HG03045 (cell line): ENCODE measurements around the gene FES.
"Not testable (repeated sequence)": the region's sequence is repeated elsewhere in the genome, so short reads cannot be mapped to it uniquely, and the experiment has no call there.

Experiments used
- ATAC-seq: cut with Tn5 transposase; IDR thresholded peaks from one replicate; pipeline ENCODE4 v1.9.1; 2021; ENCODE audit warnings: mild to moderate bottlenecking, moderate library complexity; ENCODE audit not compliant: unreplicated experiment

Gene FES

DNA sequence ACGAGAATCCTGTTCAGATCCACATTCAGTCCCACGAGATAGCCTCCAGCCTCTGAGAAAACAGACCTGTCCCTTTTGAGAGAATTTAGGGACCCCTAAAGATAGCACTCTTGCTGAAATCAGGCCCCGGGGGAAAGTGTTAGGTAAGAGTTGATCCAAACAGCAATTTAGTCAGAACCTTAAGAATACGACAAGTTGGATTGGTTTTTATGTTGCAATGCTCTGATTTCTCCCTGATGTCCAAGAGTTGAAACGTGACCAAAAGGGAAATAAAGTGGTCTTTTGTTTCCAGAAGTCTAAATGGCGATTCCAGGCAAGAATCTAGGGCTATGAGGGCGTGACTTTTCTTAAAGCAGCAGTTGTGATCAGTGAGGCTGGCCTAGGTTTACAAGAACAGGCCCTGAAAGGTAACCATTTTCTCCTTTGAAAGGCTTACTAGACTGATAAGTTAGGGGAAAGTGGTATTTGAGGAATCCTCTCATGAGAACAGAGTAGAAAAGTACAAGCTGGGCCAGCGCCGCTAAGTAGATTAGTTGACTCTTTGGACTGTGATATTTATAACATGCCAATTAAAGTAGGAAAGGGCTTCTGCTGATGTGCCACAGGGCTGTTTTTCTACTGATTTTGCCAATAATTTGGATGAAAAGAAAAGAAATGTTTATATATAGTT, 23.7 kb downstream of the FES start:
- ATAC-seq, result no peak

DNA sequence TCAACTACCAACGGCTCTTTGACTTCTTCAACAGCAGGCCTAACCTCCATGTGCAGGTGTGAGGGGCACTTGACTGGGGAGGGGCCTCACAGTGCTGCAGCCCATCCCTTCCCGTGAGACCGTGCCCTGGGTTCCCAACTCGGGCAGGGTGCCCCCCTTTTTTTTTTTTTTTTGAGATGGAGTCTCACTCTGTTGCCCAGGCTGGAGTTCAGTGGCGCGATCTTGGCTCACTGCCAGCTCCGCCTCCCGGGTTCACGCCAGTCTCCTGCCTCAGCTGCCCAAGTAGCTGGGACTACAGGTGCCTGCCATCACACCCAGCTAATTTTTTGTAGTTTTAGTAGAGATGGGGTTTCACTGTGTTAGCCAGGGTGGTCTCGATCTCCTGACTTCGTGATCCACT, 25.1 kb downstream of the FES start:
- ATAC-seq, result not testable (repeated sequence)

DNA sequence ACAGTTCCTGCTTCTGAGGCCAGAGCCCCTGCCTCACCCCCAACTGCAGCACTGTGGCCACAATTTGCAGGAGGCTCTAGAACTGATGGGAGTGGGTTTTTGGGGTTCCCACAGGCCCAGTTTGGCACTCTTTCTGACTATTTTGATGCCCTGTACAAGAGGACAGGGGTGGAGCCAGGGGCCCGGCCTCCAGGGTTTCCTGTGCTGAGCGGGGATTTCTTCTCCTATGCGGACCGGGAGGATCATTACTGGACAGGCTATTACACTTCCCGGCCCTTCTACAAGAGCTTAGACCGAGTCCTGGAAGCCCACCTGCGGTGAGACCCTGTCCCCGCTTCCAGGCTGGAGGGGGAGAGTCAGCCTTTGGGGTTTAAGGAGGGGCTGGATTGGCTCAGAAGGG, 25.7 kb downstream of the FES start:
- no peak for ATAC-seq

- no peak for ATAC-seq
Observed at GRCh38 chr15:90910441-90911301, 26.4 kb downstream of the FES start.

- ATAC-seq, result no peak
Observed at GRCh38 chr15:90911302-90911623, 27.0 kb downstream of the FES start.

DNA sequence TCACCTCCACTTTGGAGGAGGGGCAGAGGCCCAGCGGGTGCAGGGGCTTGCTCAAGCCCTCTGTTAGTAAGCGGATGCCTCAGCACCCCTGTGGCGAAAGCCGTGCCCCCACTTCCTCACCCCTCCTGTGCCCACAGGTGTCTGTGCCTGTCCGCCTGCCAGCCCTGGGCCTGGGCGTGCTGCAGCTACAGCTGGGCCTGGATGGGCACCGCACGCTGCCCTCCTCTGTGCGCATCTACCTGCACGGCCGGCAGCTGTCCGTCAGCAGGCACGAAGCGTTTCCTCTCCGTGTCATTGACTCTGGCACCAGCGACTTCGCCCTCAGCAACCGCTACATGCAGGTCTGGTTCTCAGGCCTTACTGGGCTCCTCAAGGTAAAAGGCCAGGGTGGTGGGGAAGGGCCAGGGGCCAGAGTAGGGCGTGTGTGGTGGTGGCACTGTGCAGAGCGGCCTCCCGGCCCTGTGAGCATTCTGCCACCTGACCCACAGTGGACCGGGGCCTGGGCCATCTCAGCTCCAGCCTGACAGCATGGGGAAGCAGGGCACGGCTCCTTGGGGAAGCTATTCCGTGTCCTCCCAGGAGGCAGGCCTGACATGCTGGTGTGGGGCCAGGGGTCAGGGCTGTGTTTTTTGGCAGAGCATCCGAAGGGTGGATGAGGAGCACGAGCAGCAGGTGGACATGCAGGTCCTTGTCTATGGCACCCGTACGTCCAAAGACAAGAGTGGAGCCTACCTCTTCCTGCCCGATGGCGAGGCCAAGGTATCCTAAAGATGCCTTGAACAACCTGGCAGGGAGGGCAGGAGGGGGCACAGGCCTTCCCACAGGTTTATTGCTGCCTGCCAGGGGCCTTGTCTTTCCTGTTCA, 27.8 kb downstream of the FES start:
- ATAC-seq, result no peak

GRCh38 chr15:90912770-90913075, 28.4 kb downstream of the FES start:
- no peak for ATAC-seq

DNA sequence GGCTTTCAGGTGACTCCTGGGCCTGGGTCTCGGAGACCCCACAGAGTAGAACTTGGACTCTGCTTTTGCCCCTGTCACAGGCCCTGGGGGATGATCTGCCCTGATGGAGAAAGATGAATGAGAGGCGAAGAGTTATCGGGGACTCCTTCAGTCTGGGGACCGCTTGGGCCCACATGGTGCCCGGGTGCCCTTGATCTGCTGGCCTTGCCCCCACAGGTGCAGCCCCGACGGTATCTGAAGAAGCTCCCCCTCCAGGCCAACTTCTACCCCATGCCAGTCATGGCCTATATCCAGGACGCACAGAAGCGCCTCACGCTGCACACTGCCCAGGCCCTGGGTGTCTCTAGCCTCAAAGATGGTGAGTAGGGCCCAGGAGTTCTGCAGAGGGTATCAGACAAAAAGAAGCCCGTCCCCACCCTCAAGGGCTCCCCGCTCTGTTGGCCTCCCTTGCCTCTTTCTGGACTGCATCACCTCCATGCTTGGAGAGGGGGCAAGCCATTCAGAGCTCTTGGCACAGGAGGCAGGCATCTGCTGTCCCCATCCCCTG, 29.2 kb downstream of the FES start:
- ATAC-seq, result no peak

DNA sequence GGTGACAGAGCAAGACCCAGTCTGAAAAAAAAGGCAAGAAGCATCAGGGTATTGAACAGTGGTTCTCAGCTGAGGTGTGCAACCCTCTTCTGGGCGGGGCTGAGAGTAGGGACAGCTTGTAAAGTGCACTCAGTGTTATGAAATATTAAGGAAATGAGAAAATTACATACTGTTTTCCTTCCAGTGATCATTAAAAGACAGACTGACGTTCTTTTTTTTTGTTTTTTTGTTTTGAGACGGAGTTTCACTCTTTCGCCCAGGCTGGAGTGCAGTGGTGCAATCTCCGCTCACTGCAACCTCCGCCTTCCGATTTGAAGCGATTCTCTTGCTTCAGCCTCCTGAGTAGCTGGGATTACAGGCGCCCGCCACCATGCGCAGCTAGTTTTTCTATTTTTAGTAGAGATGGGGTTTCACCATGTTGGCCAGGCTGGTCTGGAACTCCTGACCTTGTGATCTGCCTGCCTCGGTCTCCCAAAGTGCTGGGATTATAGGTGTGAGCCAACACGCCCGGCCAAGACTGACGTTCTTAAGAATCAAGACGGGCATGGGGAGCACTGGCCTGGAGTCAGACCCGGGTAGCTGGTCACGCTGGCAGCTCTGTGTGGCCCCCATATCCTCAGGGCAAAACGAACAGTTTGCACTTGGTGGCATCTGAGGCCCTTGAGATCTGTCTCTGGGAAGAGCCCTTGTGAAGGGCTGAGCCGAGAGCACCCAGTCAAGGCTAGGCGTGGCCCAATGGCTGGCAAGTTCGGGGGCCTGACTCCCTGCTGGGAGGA, 30.2 kb downstream of the FES start:
- ATAC-seq, result no peak

DNA sequence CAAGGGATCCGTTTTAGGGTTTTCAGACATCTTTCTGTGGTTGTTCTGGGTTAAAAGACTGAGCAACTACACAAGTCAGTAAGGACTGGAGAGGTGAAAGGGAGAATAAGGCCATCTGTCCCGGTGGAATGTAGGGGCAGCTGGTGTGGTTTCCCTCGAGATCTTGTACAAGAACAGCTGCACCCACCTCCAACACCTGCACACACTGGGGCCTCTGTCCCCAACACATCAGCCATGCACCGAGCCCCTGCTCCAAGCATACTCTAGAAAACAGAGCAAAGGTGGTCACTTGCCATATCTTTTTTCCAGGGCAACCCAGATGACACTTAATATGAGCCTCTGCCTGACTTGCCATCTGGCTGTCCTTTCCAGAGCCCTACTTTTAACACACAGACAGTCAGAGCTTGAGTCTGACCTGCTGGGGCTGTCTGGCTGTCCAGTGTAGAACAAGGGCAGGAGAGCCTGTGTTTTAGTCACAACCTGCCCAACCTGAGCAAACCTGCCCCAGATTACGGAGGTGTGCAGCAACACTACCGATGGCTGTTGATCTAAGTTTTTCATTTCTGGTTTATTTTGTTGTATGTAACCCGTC, 31.0 kb downstream of the FES start:
- no peak for ATAC-seq

GRCh38 chr15:90915808-90916440, 31.6 kb downstream of the FES start:
- no peak for ATAC-seq

DNA sequence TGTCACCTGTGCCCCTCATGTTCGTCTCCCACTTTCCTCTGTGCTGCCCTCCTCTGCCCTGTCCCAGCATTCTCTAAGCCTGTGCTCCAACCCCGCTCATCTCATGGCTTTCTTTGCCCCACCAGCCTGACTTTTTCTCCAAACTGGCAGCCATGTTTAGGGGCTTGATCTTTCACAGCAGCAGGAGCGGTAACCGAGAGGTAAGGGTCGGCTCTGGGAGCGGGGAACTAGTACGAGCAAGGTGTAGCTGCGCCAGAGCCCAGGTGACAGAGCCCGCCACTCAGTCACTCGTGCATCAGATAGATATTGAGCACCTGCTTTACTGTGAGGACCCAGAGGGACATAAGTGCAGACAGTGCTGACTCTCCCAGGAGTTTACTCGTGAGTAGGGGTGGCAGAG, 32.2 kb downstream of the FES start:
- no peak for ATAC-seq

GRCh38 chr15:90917569-90917968, 33.3 kb downstream of the FES start:
- ATAC-seq, result no peak

DNA sequence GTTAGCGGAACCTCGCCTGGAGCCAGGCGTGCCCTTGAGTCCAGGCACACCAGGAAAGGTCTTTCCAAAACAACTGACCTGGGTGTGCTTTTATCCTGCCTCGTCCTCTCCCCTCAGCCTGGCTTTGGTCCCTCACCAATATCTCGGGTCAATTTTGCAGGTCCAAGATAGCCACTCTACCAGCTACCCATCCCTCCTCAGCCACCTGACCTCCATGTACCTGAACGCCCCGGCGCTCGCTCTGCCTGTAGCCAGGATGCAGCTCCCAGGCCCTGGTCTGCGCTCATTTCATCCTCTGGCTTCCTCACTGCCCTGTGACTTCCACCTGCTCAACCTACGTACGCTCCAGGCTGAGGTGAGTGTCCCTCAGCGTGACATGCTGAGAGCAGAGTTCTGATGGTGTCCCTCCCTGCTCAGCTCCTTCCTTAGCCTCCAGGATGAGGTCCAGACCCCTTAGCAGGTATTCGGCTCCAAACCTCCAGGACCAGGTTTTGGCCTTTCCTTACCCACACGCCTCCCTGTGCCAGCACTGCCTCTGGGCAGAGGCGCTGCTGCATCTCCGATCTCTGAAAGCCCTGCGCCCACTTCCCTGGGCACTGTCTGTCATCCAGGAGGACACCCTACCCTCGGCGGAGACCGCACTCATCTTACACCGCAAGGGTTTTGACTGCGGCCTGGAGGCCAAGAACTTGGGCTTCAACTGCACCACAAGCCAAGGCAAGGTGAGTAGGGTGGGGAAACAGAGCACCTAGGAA, 33.9 kb downstream of the FES start:
- no peak for ATAC-seq

DNA sequence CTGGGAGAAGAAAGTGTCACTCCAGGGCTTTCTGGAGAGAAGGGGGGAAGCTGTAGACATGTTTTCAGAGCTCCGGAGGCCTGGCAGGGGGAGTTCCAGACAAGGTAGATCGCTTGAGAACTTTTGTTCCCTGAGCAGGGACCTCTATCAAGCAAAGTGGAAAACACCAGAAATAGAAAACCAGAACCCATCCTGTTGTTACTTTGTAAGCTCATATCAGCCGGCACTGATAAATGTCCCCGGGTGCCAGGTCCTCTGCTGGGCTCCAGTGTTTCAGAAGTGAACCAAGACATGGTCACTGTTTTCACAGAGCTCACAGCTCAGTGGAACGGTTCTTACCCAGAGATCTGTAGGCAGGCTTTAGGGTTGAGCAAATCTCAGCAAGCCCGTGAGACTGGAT, 34.5 kb downstream of the FES start:
- no peak for ATAC-seq

DNA sequence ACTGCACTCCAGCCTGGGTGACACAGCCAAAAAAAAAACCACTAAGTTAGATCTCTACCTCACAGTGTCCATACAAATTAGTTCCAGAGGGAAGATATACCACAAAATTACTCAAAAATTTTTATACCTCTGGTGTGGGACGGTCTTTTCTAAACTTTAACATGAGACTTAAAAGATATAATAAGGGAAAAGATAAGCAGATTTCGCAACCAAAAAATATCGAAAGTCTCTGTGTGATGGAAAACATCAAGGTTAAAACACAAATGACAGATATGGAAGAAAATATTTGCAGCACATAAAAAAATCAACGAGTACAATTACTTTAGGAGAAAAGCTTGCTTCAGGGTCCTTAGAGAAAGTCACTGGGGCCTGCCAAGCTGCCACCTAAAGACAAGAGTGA, 37.6 kb downstream of the FES start:
- no peak for ATAC-seq

GRCh38 chr15:90922712-90923322, 38.5 kb downstream of the FES start:
- peak; percentile 78 for ATAC-seq

DNA sequence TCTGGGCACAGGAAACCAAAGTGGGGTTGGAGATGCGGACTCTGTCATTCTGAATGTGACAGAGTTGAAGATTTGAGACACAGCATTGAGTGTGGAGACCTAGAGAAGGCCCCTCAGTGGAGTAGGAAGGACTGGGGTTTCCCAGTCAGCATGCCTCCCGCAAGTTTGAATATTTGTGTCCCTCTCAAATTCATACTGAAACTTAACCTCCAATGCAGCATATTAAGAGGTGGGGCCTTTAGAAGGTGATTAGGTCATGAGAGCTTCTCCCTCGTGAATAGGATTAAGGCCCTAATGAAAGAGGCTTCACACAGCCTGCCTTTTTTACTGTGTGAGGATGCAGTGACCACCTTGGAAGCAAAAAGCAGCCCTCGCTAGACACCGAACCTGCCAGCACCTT, 40.1 kb downstream of the FES start:
- peak; percentile 52 for ATAC-seq

DNA sequence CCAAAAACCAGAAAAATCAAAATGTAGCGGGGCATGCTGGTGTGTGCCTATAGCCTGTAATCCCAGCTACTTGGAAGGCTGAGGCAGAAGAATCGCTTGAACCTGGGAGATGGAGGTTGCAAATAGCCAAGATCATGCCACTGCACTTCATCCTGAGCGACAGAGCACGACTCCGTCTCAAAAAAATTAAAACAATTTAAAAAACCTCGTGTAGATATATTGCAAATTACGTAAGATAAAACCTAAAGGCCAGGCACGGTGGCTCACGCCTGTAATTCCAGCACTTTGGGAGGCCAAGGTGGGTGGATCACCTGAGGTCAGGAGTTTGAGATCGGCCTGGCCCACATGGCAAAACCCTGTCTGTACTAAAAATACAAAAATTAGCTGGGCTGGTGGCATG, 42.5 kb downstream of the FES start:
- not testable (repeated sequence) for ATAC-seq
